Body of pancreas (tissue), 4 donors: ENCODE results near the gene LSM11. TPM values are rescaled to one million over a fixed set of nuclear protein-coding genes. Genes with fewer than 3 reads are reported as not detected.

Source experiments
- ATAC-seq: fragments of 150-250 bp; one replicate; pipeline ENCODE4 v1.9.1; 2016
- DNase-seq, 4 donors: peaks; one replicate each; pipeline ENCODE4 v3.0.0-alpha.2; 2019
- H3K27ac ChIP-seq, 4 donors: fragments of 200-600 bp; sonication (generic); 1 replicate in 3 of 4; 2 replicates in 1 of 4; pipeline versions ENCODE4 v1.5.1 to v1.6.1; 2016 to 2019; ENCODE audit warnings: mild to moderate bottlenecking in 1 of 4, mixed read lengths in 1 of 4, moderate library complexity in 1 of 4
- H3K27me3 ChIP-seq, 2 donors: fragments of 200-600 bp; sonication (generic); one replicate each; pipeline ENCODE4 v1.6.0; 2016; ENCODE audit warnings: mild to moderate bottlenecking in 1 of 2
- H3K36me3 ChIP-seq, 2 donors: fragments of 200-600 bp; sonication (generic); replicated peaks in 1 of 2; 2 replicates each; pipeline ENCODE4 v1.5.1; 2016; ENCODE audit warnings: low read depth in 2 of 2; ENCODE audit not compliant: insufficient read depth in 1 of 2
- H3K4me1 ChIP-seq: fragments of 200-600 bp; sonication (generic); one replicate; pipeline ENCODE4 v1.6.0; 2016
- H3K4me3 ChIP-seq, 2 donors: fragments of 200-600 bp; sonication (generic); 1 replicate in 1 of 2; 2 replicates in 1 of 2; pipeline ENCODE4 v1.5.1; 2016 to 2019
- H3K9me3 ChIP-seq, 3 donors: fragments of 200-600 bp; sonication (generic); 1 replicate in 2 of 3; 2 replicates in 1 of 3; pipeline ENCODE4 v1.5.1; 2016
- POLR2A ChIP-seq, 3 donors: fragments of 450-650 bp; IDR thresholded peaks; one replicate each; pipeline ENCODE4 v1.6.1; 2016; ENCODE audit warnings: antibody characterized with exemption in 3 of 3, mild to moderate bottlenecking in 2 of 3
- WGBS, 2 donors: methylation state at CpG; one replicate each; pipeline ENCODE4 v1.1.5; 2017; 5-methylcytosine and 5-hydroxymethylcytosine counted together
- intact Hi-C: fragments of 100-400 bp; cut with DNase I; formaldehyde crosslinking; loops from one replicate; pipeline ENCODE4 v1.15.1; 2023
- total RNA-seq, 2 donors: library from RNA; depleted of rRNA; stranded (reverse); fragments of >200 nt; gene quantifications; one replicate each; pipeline ENCODE4 v1.1.0, GENCODE V29; 2016
- TF ChIP-seq, protein P1 (sequence below), 7 experiments: fragments of 450-650 bp in 4 of 7; fragments of 200-600 bp in 3 of 7; sonication (generic) in 3 of 7; IDR thresholded peaks; one replicate each; pipeline ENCODE4 v1.5.1; 2016 to 2019; ENCODE audit warnings: antibody characterized with exemption in 7 of 7

Gene LSM11
- total RNA-seq, 2 donors from 2014 or later, result 1.3 to 3.6 TPM

DNA sequence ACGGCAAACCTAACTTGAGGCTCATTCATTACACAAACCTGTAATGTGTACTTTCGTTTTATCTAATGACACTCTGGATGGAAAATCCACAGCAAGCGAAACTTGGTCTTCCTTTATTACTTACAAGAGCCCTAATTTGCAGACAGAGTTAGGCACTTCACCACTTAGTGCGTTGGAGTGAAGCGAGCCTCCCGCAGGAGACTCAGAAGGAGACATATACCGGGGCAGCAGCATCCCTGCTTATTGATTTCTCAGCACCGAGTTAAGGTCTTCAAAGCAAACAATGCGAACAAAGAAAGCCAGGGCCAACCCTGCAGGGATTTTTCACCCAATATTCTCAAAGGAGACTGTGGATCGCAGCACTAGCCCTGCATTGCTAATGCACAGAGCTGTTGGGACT is 28.6 kb downstream of the LSM11 start:
- DNase-seq (no peak), ATAC-seq (no peak)
- no peaks in the 10 kb centered on the region for H3K27me3 ChIP-seq
- no peaks in the 10 kb centered on the region for H3K9me3 ChIP-seq
- WGBS, 2 donors, result 62 to 64% methylated on average over 10 of the region's 10 CpGs
- H3K27ac ChIP-seq, result no peak overlapping the region
- no peak overlapping the region for H3K4me3 ChIP-seq
- H3K4me1 ChIP-seq, result no peaks in the 10 kb centered on the region
- TF ChIP-seq, protein P1, sequence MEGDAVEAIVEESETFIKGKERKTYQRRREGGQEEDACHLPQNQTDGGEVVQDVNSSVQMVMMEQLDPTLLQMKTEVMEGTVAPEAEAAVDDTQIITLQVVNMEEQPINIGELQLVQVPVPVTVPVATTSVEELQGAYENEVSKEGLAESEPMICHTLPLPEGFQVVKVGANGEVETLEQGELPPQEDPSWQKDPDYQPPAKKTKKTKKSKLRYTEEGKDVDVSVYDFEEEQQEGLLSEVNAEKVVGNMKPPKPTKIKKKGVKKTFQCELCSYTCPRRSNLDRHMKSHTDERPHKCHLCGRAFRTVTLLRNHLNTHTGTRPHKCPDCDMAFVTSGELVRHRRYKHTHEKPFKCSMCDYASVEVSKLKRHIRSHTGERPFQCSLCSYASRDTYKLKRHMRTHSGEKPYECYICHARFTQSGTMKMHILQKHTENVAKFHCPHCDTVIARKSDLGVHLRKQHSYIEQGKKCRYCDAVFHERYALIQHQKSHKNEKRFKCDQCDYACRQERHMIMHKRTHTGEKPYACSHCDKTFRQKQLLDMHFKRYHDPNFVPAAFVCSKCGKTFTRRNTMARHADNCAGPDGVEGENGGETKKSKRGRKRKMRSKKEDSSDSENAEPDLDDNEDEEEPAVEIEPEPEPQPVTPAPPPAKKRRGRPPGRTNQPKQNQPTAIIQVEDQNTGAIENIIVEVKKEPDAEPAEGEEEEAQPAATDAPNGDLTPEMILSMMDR (IDR thresholded peaks at IDR 0.05), result no peak
- no peak for TF ChIP-seq POLR2A (IDR thresholded peaks at IDR 0.05)
- intact Hi-C loops, result no loop called here
- H3K36me3 ChIP-seq, result no peaks in the 10 kb centered on the region

DNA sequence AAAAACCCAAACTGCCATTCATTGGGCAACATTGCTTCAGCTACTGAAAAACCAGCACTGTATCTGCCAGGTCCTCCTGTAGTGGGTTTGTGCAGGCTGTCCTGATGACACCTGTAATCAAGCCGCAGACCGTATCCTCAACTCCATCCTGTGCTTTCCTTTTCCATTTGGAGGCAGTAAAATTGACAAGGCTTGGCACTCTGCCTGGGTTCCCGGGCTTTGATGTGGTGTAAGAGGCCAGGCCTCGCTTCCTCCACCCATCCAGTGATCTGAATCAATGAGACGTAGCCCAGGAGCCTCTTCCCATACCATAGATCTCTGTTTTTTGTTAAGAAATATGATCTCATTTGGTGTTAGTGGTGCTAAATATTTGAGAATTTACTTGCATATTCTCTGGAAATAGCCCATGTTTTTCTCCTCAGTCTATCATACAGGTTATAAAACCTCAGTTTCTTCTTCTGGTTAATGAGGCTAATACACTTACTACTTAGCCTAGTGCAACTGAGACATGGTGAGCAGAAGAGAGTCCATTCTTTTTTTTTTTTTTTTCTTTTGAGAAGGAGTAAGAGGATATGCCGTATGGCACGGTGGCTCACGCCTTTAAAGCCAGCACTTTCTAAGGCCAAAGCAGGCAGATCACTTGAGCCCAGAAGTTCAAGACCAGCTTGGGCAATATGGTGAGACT is 34.8 kb downstream of the LSM11 start:
- Histone ChIP-seq H3K27me3 (no peaks in the 10 kb centered on the region), H3K4me1 (no peaks in the 10 kb centered on the region), H3K36me3 (no peaks in the 10 kb centered on the region), H3K27ac (no peak overlapping the region), H3K9me3 (no peaks in the 10 kb centered on the region), H3K4me3 (no peak overlapping the region)
- no peak for ATAC-seq
- no peak for TF ChIP-seq POLR2A (IDR thresholded peaks at IDR 0.05)
- TF ChIP-seq, protein P1 (IDR thresholded peaks at IDR 0.05), result no peak
- WGBS, 2 donors, result 59 to 63% methylated on average over 8 of the region's 8 CpGs
- peak in 3 of 4 donors; percentile 4 to 21 (median 19) for DNase-seq
- intact Hi-C loops, result no loop called here

DNA sequence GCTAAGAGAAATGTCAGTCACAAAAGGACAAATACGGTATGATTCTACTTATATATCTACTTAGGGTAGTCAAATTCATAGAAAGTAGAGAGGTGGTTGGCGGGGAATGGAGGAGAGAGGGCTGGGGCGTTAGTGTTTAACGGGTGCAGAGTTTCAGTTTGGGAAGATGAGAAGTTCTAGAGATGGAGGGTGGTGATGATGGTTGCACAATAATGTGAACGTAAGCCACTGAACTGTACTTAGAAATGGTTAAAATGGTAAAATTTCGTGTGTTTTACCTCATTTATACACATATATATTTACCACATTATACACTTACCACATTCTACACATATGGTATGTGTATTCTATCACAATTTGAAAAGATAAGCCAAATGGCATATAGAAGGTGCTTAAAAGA is 35.7 kb downstream of the LSM11 start:
- no peak overlapping the region for H3K27ac ChIP-seq
- no peaks in the 10 kb centered on the region for H3K4me1 ChIP-seq
- TF ChIP-seq, protein P1 (IDR thresholded peaks at IDR 0.05), result no peak
- no peak for TF ChIP-seq POLR2A (IDR thresholded peaks at IDR 0.05)
- H3K4me3 ChIP-seq, result no peak overlapping the region
- no peaks in the 10 kb centered on the region for H3K27me3 ChIP-seq
- no peaks in the 10 kb centered on the region for H3K36me3 ChIP-seq
- intact Hi-C loops, result no loop called here
- no peak for ATAC-seq
- 67 to 72% methylated on average over 6 of the region's 6 CpGs for WGBS, 2 donors
- no peak for DNase-seq
- no peaks in the 10 kb centered on the region for H3K9me3 ChIP-seq

DNA sequence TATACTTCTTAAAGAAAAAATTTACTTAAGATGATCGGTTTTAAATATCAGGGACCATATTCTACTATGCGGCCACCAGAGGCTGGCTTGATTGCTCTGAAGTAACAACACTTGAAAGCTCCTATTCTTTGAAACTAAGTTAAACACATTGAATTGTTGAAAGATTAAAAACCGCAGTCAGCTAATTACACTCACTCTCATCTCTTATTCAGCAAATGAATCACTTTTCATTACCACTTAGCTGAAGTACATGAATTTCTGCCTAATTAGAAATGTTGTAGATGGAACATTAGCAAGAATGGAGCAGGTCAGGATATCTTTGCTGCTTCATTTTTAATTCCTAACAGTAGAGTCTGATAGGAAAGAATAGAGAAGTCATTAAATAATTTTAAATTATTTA is 42.3 kb downstream of the LSM11 start:
- Histone ChIP-seq H3K36me3 (peaks cover 0 to 8% of the 10 kb centered on the region in 2 donors), H3K4me1 (no peaks in the 10 kb centered on the region), H3K9me3 (no peaks in the 10 kb centered on the region), H3K4me3 (no peak overlapping the region), H3K27ac (no peak overlapping the region), H3K27me3 (no peaks in the 10 kb centered on the region)
- TF ChIP-seq, protein P1 (IDR thresholded peaks at IDR 0.05), result no peak
- TF ChIP-seq POLR2A (IDR thresholded peaks at IDR 0.05), result no peak
- WGBS, 2 donors, result 87 to 90% methylated on average over 3 of the region's 3 CpGs
- intact Hi-C loops, result no loop called here
- ATAC-seq, result no peak
- no peak for DNase-seq

DNA sequence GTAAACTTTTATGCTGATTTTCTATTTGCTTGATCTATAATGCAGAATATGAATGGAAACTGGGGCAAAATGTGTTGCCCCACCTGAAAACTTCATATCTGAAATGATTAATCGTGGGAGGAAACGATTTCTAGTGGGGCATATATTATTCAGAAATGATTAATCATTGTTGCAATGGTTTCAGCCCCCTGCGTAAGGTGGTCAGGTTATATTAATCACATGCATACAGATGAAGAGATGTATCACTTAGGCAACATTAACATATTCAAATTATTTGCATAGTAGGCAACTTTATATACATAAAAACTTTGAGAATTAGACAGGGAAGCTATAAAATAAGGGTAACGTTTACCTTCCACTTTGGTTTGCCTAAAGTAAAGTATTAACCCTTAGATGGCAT is 49.8 kb downstream of the LSM11 start:
- ATAC-seq, result no peak
- WGBS, 2 donors, result 67 to 76% methylated on average over 4 of the region's 4 CpGs

More for the DNA sequence above, 49.8 kb downstream of the LSM11 start:
- Histone ChIP-seq H3K4me3 (no peak overlapping the region), H3K4me1 (no peaks in the 10 kb centered on the region), H3K27ac (no peak overlapping the region), H3K27me3 (no peaks in the 10 kb centered on the region), H3K36me3 (peaks cover 0 to 16% of the 10 kb centered on the region in 2 donors), H3K9me3 (peaks cover 0 to 3% (median 0%) of the 10 kb centered on the region in 3 donors)
- DNase-seq, result no peak
- intact Hi-C loops, result no loop called here
- TF ChIP-seq, protein P1 (IDR thresholded peaks at IDR 0.05), result no peak
- TF ChIP-seq POLR2A (IDR thresholded peaks at IDR 0.05), result no peak
